Common myeloid progenitor, CD34-positive (primary cell): ENCODE results near the gene TMEM141.
"Not testable (repeated sequence)": the region's sequence is repeated elsewhere in the genome, so short reads cannot be mapped to it uniquely, and the experiment has no call there.

Source experiments
- CTCF ChIA-PET: fragments of 350-600 bp; sonication (Branson Sonifier 250); formaldehyde crosslinking; loops from one replicate; lab custom pipeline; 2021; ENCODE audit warnings: antibody characterized with exemption; lab: Charles Lee
- POLR2A ChIA-PET: fragments of 350-600 bp; sonication (Branson Sonifier 250); formaldehyde crosslinking; loops from one replicate; lab custom pipeline; 2021; ENCODE audit warnings: antibody characterized with exemption; lab: Charles Lee
- DNase-seq, 3 donors: peaks; one replicate each; pipeline versions ENCODE4 v3.0.0 to v3.0.0-alpha.2; 2013
- H3K27ac ChIP-seq, 2 experiments: 1 replicate in 1 of 2; 2 replicates in 1 of 2; pipeline ENCODE4 v1.7.0; 2013; ENCODE audit warnings: inconsistent platforms in 2 of 2, low read length in 2 of 2, mild to moderate bottlenecking in 2 of 2, low read depth in 1 of 2, moderate library complexity in 1 of 2; ENCODE audit not compliant: severe bottlenecking in 2 of 2, insufficient read depth in 1 of 2, poor library complexity in 1 of 2
- H3K27me3 ChIP-seq, 5 experiments: replicated peaks in 2 of 5; 1 replicate in 3 of 5; 2 replicates in 2 of 5; pipeline versions ENCODE4 v1.6.1 to v1.7.0; 2013; ENCODE audit warnings: low read length in 4 of 5, mild to moderate bottlenecking in 2 of 5, moderate library complexity in 2 of 5, inconsistent platforms in 1 of 5; ENCODE audit not compliant: insufficient read depth in 5 of 5, control insufficient read depth in 4 of 5
- H3K36me3 ChIP-seq, 4 experiments: 1 replicate in 2 of 4; 2 replicates in 2 of 4; pipeline versions ENCODE4 v1.6.1 to v1.7.0; 2013; ENCODE audit warnings: low read length in 3 of 4, control low read depth in 1 of 4, mild to moderate bottlenecking in 1 of 4; ENCODE audit not compliant: control insufficient read depth in 4 of 4, insufficient read depth in 4 of 4
- H3K4me1 ChIP-seq, 4 experiments: 1 replicate in 3 of 4; 2 replicates in 1 of 4; pipeline versions ENCODE4 v1.6.1 to v1.7.1; 2013; ENCODE audit warnings: low read length in 3 of 4, mild to moderate bottlenecking in 3 of 4, control low read depth in 1 of 4, inconsistent platforms in 1 of 4, moderate library complexity in 1 of 4; ENCODE audit not compliant: control insufficient read depth in 4 of 4, insufficient read depth in 4 of 4; ENCODE audit errors: control extremely low read depth in 1 of 4
- H3K4me3 ChIP-seq, 7 experiments: 1 replicate in 4 of 7; 2 replicates in 3 of 7; pipeline versions ENCODE4 v1.5.1 to v1.7.0; 2013; ENCODE audit warnings: mild to moderate bottlenecking in 7 of 7, low read length in 6 of 7, moderate library complexity in 6 of 7, inconsistent platforms in 2 of 7, low read depth in 2 of 7, control low read depth in 1 of 7; ENCODE audit not compliant: insufficient read depth in 4 of 7, control insufficient read depth in 1 of 7; ENCODE audit errors: extremely low read depth in 1 of 7
- H3K9me3 ChIP-seq, 5 experiments: 1 replicate in 4 of 5; 2 replicates in 1 of 5; pipeline versions ENCODE4 v1.6.1 to v1.7.1; 2013; ENCODE audit warnings: low read length in 4 of 5, mild to moderate bottlenecking in 2 of 5, inconsistent platforms in 1 of 5, low read depth in 1 of 5, moderate library complexity in 1 of 5; ENCODE audit not compliant: control insufficient read depth in 4 of 5, insufficient read depth in 2 of 5; ENCODE audit errors: control extremely low read depth in 1 of 5
- WGBS: methylation state at CpG from one replicate; pipeline ENCODE4 v1.1.5; 2013; ENCODE audit not compliant: insufficient coverage; 5-methylcytosine and 5-hydroxymethylcytosine counted together

Gene TMEM141

GRCh38 chr9:136786451-136786850, 4.7 kb upstream of the TMEM141 start:
- ChIA-PET CTCF (interaction anchor here (0.9 to 8.3 kb wide), 6 partner anchors 9 to 279 kb away, joined by 3 to 75 read pairs (median 10); no protein-coding TSS in a partner anchor), POLR2A (no interaction called here)
- Histone ChIP-seq H3K4me1 (peaks cover 0 to 28% (median 13%) of the 10 kb centered on the region in 4 experiments), H3K4me3 (no peak overlapping the region), H3K27ac (no peak overlapping the region), H3K27me3 (no peaks in the 10 kb centered on the region), H3K9me3 (no peaks in the 10 kb centered on the region), H3K36me3 (no peaks in the 10 kb centered on the region)
- no peak for DNase-seq
- 88% methylated on average over 4 of the region's 10 CpGs for WGBS

GRCh38 chr9:136786983-136787382, 4.2 kb upstream of the TMEM141 start:
- H3K27me3 ChIP-seq, POLR2A ChIA-PET, H3K9me3 ChIP-seq, H3K4me3 ChIP-seq, H3K27ac ChIP-seq, DNase-seq, H3K36me3 ChIP-seq: not testable (repeated sequence)
- 85% methylated on average over 3 of the region's 4 CpGs for WGBS
- peaks cover 0 to 34% (median 19%) of the 10 kb centered on the region in 4 experiments for H3K4me1 ChIP-seq
- CTCF ChIA-PET: interaction anchor here (0.7 to 8.3 kb wide), 12 partner anchors 9 to 425 kb away, joined by 3 to 75 read pairs (median 3); no protein-coding TSS in a partner anchor

GRCh38 chr9:136787690-136788400, 3.3 kb upstream of the TMEM141 start:
- Histone ChIP-seq H3K27me3 (no peaks in the 10 kb centered on the region), H3K27ac (peak overlapping the region in 1 of 2 experiments; percentile 34), H3K36me3 (peaks cover 0 to 6% (median 1%) of the 10 kb centered on the region in 4 experiments), H3K4me3 (peak overlapping the region in 1 of 7 experiments; percentile 8), H3K9me3 (no peaks in the 10 kb centered on the region), H3K4me1 (peaks cover 0 to 42% (median 26%) of the 10 kb centered on the region in 4 experiments)
- POLR2A ChIA-PET: no interaction called here
- 24% methylated on average over 19 of the region's 21 CpGs for WGBS
- DNase-seq: peak; percentile 67 to 79 (median 71)
- CTCF ChIA-PET: interaction anchor here (0.8 to 8.3 kb wide), 12 partner anchors 10 to 247 kb away, joined by 3 to 75 read pairs (median 3); no protein-coding TSS in a partner anchor

- H3K4me3 ChIP-seq, H3K27me3 ChIP-seq, H3K9me3 ChIP-seq, POLR2A ChIA-PET: not testable (repeated sequence)
- Histone ChIP-seq H3K4me1 (peaks cover 0 to 46% (median 25%) of the 10 kb centered on the region in 4 experiments), H3K27ac (peak overlapping the region in 1 of 2 experiments; percentile 60), H3K36me3 (peaks cover 0 to 17% (median 4%) of the 10 kb centered on the region in 4 experiments)
- WGBS: 89% methylated on average over 16 of the region's 27 CpGs
- DNase-seq: peak in 2 of 3 donors; percentile 51 to 62
- CTCF ChIA-PET: interaction anchor here (0.8 to 8.3 kb wide), 6 partner anchors 11 to 246 kb away, joined by 3 to 75 read pairs (median 6); no protein-coding TSS in a partner anchor
Measured at GRCh38 chr9:136788644-136789522, 2.3 kb upstream of the TMEM141 start.

- H3K4me1 ChIP-seq: peaks cover 0 to 43% (median 24%) of the 10 kb centered on the region in 4 experiments
- CTCF ChIA-PET: no interaction called here
- H3K4me3 ChIP-seq: no peak overlapping the region
- H3K27ac ChIP-seq: peak overlapping the region in 1 of 2 experiments; percentile 60
- POLR2A ChIA-PET: no interaction called here
- 86% methylated on average over 3 of the region's 3 CpGs for WGBS
- no peaks in the 10 kb centered on the region for H3K9me3 ChIP-seq
- no peaks in the 10 kb centered on the region for H3K27me3 ChIP-seq
- peaks cover 0 to 17% (median 4%) of the 10 kb centered on the region in 4 experiments for H3K36me3 ChIP-seq
- DNase-seq: no peak
Measured at GRCh38 chr9:136789523-136789937, 1.6 kb upstream of the TMEM141 start.

- Histone ChIP-seq H3K36me3 (peaks cover 0 to 17% (median 4%) of the 10 kb centered on the region in 4 experiments), H3K27ac (peak overlapping the region in 1 of 2 experiments; percentile 83), H3K27me3 (peaks cover 0 to 6% (median 0%) of the 10 kb centered on the region in 5 experiments), H3K4me3 (peak overlapping the region; percentile 45 to 91 (median 76)), H3K4me1 (peaks cover 0 to 40% (median 24%) of the 10 kb centered on the region in 4 experiments), H3K9me3 (no peaks in the 10 kb centered on the region)
- POLR2A ChIA-PET: no interaction called here
- DNase-seq: peak; percentile 36 to 67 (median 65)
- CTCF ChIA-PET: interaction anchor here (0.9 to 2.1 kb wide), 9 partner anchors 9 to 245 kb away, joined by 3 to 14 read pairs (median 3); partner anchors contain the start of gene RABL6
- WGBS: 0% methylated on average over 28 of the region's 29 CpGs
Measured at GRCh38 chr9:136791516-136792276, 552 bp downstream of the TMEM141 start.
